Hepatocyte (in vitro differentiated cells): ENCODE data around the gene RPUSD4. TPM values are rescaled to one million over a fixed set of nuclear protein-coding genes. Genes with fewer than 3 reads are reported as not detected.

Experiments used
- DNase-seq: peaks from one replicate; pipeline ENCODE4 v3.0.0-alpha.2; 2016; ENCODE audit warnings: low spot score
- H2AFZ ChIP-seq: fragments of 200-600 bp; sonication (generic); 2 replicates; pipeline ENCODE4 v1.6.0; 2016; ENCODE audit warnings: antibody characterized with exemption, mild to moderate bottlenecking
- H3K27ac ChIP-seq: fragments of 200-600 bp; sonication (generic); 2 replicates; pipeline ENCODE4 v1.5.1; 2016; ENCODE audit warnings: mild to moderate bottlenecking
- H3K27me3 ChIP-seq: fragments of 200-600 bp; sonication (generic); 2 replicates; pipeline ENCODE4 v1.6.1; 2016
- H3K36me3 ChIP-seq: fragments of 200-600 bp; sonication (generic); replicated peaks from 2 replicates; pipeline ENCODE4 v1.5.1; 2016; ENCODE audit warnings: low read depth; ENCODE audit not compliant: insufficient read depth
- H3K4me1 ChIP-seq: fragments of 200-600 bp; sonication (generic); 2 replicates; pipeline ENCODE4 v1.5.1; 2016; ENCODE audit warnings: mild to moderate bottlenecking, moderate library complexity; ENCODE audit not compliant: insufficient read depth
- H3K4me2 ChIP-seq: fragments of 200-600 bp; sonication (generic); 2 replicates; pipeline ENCODE4 v1.6.0; 2016
- H3K4me3 ChIP-seq: fragments of 200-600 bp; sonication (generic); 2 replicates; pipeline ENCODE4 v1.5.1; 2016; ENCODE audit warnings: mild to moderate bottlenecking
- H3K79me2 ChIP-seq: fragments of 200-600 bp; sonication (generic); 2 replicates; pipeline ENCODE4 v1.6.0; 2017; ENCODE audit warnings: mild to moderate bottlenecking
- H3K9me2 ChIP-seq: fragments of 200-600 bp; sonication (generic); replicated peaks from 2 replicates; pipeline ENCODE4 v1.6.0; 2017; ENCODE audit warnings: mild to moderate bottlenecking; ENCODE audit not compliant: insufficient read depth
- H3K9me3 ChIP-seq: fragments of 200-600 bp; sonication (generic); 2 replicates; pipeline ENCODE4 v1.5.1; 2016; ENCODE audit warnings: low read depth, mild to moderate bottlenecking
- H4K20me1 ChIP-seq: fragments of 200-600 bp; sonication (generic); 2 replicates; pipeline ENCODE4 v1.6.0; 2016; ENCODE audit warnings: mild to moderate bottlenecking; ENCODE audit not compliant: insufficient read depth, poor library complexity, severe bottlenecking
- EZH2 ChIP-seq: fragments of 200-600 bp; sonication (generic); IDR thresholded peaks from 2 replicates; pipeline ENCODE4 v1.6.1; 2016; ENCODE audit warnings: antibody characterized with exemption, mild to moderate bottlenecking, borderline replicate concordance
- EZH2phosphoT487 ChIP-seq: fragments of 200-600 bp; sonication (generic); IDR thresholded peaks from one replicate; pipeline ENCODE4 v1.6.1; 2018; ENCODE audit warnings: antibody characterized with exemption, mild to moderate bottlenecking, low read depth, moderate library complexity; ENCODE audit not compliant: unreplicated experiment, severe bottlenecking
- WGBS: methylation state at CpG from one replicate; pipeline ENCODE4 v1.1.6; 2016; ENCODE audit warnings: low lambda C conversion rate; ENCODE audit errors: missing lambda C conversion rate; 5-methylcytosine and 5-hydroxymethylcytosine counted together
- polyA plus RNA-seq: library from polyadenylated mRNA; unstranded; fragments of >200 nt; fragmentation: Nextera tagmentation; extraction: Ambion mirVana; gene quantifications from 2 replicates; pipeline ENCODE4 v1.2.1, GENCODE V29; 2016
- total RNA-seq: library from RNA; depleted of rRNA; stranded (reverse); fragments of >200 nt; gene quantifications from 2 replicates; pipeline ENCODE4 v1.2.3, GENCODE V29; 2014
- TF ChIP-seq, protein P1 (sequence below): fragments of 200-600 bp; sonication (generic); IDR thresholded peaks from 2 replicates; pipeline ENCODE4 v1.5.1; 2016; ENCODE audit warnings: antibody characterized with exemption, mild to moderate bottlenecking; ENCODE audit not compliant: poor library complexity

Gene RPUSD4
- total and polyA plus RNA-seq, 2 experiments from 2014 or later, result 16.5 to 26.4 TPM

DNA sequence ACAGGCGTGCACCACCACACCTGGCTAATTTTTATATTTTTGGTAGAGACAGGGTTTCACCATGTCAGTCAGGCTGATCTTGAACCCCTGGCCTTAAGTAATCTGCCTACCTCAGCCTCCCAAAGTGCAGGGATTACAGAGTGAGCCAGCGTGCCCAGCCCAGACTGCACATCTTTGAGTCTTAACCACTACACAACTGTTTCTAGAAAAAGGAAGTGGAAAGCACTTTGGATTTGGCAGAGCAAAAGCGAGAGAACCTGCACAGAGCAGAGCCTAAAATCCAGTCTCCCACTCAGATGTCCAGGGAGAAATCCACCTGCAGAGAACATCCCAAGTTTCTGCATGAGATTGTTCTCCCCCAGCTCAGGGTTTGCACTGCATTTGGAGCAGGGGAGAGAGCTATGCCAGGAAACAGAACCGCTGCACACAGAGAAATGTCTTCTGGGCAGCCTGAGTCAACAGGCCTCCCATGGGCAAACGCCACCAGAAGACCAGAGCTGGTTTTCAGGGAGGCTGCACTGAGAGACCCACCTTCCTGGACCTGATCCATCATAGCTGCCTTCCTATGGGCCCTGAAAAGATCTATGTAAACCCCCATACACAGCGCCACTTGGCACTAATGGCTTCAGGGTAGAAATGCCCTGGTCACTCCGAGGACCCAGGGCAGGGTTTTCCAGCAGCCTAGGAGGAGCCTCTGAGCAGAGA lies 54.0 kb downstream of the RPUSD4 start:
- Histone ChIP-seq H3K9me2 (no peaks in the 10 kb centered on the region), H3K36me3 (no peaks in the 10 kb centered on the region), H3K79me2 (no peaks in the 10 kb centered on the region), H3K4me1 (peaks cover 47% of the 10 kb centered on the region), H3K27me3 (no peaks in the 10 kb centered on the region), H3K27ac (peak overlapping the region; percentile 45), H3K4me3 (no peak overlapping the region), H3K4me2 (peak overlapping the region; percentile 59), H3K9me3 (no peaks in the 10 kb centered on the region), H2AFZ (no peak overlapping the region), H4K20me1 (no peaks in the 10 kb centered on the region)
- no peak for TF ChIP-seq EZH2
- TF ChIP-seq, protein P1, sequence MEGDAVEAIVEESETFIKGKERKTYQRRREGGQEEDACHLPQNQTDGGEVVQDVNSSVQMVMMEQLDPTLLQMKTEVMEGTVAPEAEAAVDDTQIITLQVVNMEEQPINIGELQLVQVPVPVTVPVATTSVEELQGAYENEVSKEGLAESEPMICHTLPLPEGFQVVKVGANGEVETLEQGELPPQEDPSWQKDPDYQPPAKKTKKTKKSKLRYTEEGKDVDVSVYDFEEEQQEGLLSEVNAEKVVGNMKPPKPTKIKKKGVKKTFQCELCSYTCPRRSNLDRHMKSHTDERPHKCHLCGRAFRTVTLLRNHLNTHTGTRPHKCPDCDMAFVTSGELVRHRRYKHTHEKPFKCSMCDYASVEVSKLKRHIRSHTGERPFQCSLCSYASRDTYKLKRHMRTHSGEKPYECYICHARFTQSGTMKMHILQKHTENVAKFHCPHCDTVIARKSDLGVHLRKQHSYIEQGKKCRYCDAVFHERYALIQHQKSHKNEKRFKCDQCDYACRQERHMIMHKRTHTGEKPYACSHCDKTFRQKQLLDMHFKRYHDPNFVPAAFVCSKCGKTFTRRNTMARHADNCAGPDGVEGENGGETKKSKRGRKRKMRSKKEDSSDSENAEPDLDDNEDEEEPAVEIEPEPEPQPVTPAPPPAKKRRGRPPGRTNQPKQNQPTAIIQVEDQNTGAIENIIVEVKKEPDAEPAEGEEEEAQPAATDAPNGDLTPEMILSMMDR, result no peak
- no peak for TF ChIP-seq EZH2phosphoT487
- no peak for DNase-seq
- WGBS, result 95% methylated on average over 7 of the region's 7 CpGs

DNA sequence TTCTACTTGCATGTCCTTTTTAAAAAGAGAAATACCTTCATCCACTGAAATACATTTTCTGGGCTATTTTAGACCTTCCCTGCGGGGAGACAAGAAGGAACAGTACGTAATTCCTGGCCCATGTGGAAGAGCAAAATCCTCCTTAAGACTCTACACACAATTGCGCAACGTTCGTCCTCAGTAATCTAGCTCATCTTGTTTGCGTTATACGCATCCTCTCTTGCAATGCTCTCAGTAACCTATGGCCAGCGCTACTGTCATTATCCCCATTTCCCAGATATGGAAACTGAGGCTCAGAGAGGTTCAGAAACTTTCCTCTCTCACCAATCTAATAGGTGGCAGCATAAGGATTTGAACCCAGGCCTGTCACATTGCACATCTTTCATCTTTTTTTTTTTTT lies 54.6 kb downstream of the RPUSD4 start:
- Histone ChIP-seq H3K4me3 (no peak overlapping the region), H3K4me1 (peaks cover 47% of the 10 kb centered on the region), H3K36me3 (no peaks in the 10 kb centered on the region), H3K27ac (no peak overlapping the region), H4K20me1 (no peaks in the 10 kb centered on the region), H3K27me3 (no peaks in the 10 kb centered on the region), H2AFZ (no peak overlapping the region), H3K79me2 (no peaks in the 10 kb centered on the region), H3K4me2 (no peak overlapping the region), H3K9me3 (no peaks in the 10 kb centered on the region), H3K9me2 (no peaks in the 10 kb centered on the region)
- TF ChIP-seq EZH2phosphoT487 (no peak), EZH2 (no peak)
- TF ChIP-seq, protein P1, result no peak
- DNase-seq, result no peak
- 82% methylated on average over 8 of the region's 8 CpGs for WGBS

DNA sequence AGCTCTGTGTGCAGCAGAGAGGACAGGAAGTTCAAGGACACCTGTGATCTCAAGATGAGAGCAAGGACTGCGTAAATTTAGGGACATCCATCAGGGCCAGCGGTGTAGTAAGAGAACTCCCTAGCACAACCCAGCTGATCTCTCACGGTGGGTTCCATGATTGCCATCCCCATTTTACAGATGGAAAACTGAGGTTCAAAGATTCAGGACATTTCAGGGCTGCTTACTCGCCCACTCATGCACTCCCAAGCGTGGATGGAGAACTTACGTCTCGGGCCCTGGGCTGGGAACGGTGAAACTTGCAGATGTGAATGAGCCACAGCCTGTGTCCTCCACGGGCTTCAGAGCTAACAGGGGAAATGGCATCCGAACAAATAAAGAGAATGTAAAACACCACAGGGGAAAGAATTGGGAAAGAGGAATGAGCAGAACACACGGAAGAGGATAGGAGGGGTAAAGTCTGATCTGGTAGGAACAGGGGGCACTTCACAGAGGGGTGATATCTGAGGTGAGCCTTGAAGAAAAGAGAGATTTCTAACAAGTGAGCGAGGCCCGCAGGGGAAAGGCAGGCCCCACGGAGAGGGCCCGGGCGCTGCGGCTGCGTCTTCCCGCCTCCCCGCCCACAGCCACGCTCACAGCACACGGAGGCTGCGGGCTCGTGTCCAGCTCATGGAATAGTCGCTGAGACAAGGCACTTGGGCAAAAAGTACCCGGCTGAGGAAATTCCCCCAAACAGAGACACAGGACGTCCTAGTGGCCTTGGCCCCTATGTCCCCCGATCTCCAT lies 55.9 kb downstream of the RPUSD4 start:
- Histone ChIP-seq H4K20me1 (no peaks in the 10 kb centered on the region), H3K9me3 (no peaks in the 10 kb centered on the region), H3K9me2 (no peaks in the 10 kb centered on the region), H3K27me3 (no peaks in the 10 kb centered on the region), H3K4me1 (peaks cover 39% of the 10 kb centered on the region), H3K27ac (no peak overlapping the region), H3K36me3 (no peaks in the 10 kb centered on the region), H3K79me2 (no peaks in the 10 kb centered on the region), H2AFZ (no peak overlapping the region), H3K4me3 (no peak overlapping the region), H3K4me2 (no peak overlapping the region)
- TF ChIP-seq, protein P1, result no peak
- no peak for TF ChIP-seq EZH2phosphoT487
- TF ChIP-seq EZH2, result no peak
- DNase-seq, result no peak
- 94% methylated on average over 28 of the region's 28 CpGs for WGBS
